ENCODE results near the gene DCDC1.

DNA sequence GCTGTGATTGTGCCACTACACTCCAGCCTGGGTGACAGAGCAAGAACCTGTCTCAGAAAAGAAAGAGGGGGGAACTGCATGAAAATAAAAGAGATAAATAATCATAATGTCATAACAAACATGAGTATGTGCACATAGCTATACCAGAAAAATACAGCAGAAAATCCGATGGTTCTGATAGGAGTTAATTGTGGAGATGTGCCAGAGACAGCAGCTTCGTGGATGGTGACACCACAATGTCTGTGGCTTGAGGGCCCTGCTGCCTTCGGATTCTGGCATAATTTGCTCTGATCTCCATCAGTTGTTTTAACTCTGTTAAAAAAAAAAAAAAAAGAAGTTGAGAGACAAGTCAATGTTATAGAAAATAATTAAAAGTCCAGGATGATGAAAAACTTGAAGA, 491.1 kb downstream of the DCDC1 start:
- TF ChIP-seq, protein P1, sequence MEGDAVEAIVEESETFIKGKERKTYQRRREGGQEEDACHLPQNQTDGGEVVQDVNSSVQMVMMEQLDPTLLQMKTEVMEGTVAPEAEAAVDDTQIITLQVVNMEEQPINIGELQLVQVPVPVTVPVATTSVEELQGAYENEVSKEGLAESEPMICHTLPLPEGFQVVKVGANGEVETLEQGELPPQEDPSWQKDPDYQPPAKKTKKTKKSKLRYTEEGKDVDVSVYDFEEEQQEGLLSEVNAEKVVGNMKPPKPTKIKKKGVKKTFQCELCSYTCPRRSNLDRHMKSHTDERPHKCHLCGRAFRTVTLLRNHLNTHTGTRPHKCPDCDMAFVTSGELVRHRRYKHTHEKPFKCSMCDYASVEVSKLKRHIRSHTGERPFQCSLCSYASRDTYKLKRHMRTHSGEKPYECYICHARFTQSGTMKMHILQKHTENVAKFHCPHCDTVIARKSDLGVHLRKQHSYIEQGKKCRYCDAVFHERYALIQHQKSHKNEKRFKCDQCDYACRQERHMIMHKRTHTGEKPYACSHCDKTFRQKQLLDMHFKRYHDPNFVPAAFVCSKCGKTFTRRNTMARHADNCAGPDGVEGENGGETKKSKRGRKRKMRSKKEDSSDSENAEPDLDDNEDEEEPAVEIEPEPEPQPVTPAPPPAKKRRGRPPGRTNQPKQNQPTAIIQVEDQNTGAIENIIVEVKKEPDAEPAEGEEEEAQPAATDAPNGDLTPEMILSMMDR (IDR thresholded peaks at IDR 0.05): no peak
- TF ChIP-seq POLR2A (IDR thresholded peaks at IDR 0.05): no peak
